Measurements from ENCODE around the gene PWWP2A.

GRCh38 chr5:160162910-160163309 lies 43.7 kb upstream of the PWWP2A start:
- TF ChIP-seq POLR2AphosphoS5 (IDR thresholded peaks at IDR 0.05) (no peak), CTCF (IDR thresholded peaks at IDR 0.05) (no peak)
